ENCODE data around the gene SCLY. TPM values are rescaled to one million over a fixed set of nuclear protein-coding genes. Genes with fewer than 3 reads are reported as not detected.
"Not testable (repeated sequence)": the region's sequence is repeated elsewhere in the genome, so short reads cannot be mapped to it uniquely, and the experiment has no call there.

Gene SCLY
- total RNA-seq, 1 donor from 2014 or later: 109 TPM

GRCh38 chr2:238027591-238028415 lies 33.0 kb upstream of the SCLY start:
- Mint-ChIP-seq H3K4me1 (ENCODE audit: low read depth) (peaks cover 42% of the 10 kb centered on the region), H3K4me3 (no peak overlapping the region), H3K27me3 (ENCODE audit: insufficient read depth) (no peaks in the 10 kb centered on the region), H3K36me3 (ENCODE audit: low read depth) (peaks cover 54% of the 10 kb centered on the region), H3K27ac (peak overlapping the region; percentile 3), H3K9me3 (no peaks in the 10 kb centered on the region)
- intact Hi-C loops (cut with micrococcal nuclease): no loop called here
- no peak for DNase-seq (ENCODE audit: low spot score)

DNA sequence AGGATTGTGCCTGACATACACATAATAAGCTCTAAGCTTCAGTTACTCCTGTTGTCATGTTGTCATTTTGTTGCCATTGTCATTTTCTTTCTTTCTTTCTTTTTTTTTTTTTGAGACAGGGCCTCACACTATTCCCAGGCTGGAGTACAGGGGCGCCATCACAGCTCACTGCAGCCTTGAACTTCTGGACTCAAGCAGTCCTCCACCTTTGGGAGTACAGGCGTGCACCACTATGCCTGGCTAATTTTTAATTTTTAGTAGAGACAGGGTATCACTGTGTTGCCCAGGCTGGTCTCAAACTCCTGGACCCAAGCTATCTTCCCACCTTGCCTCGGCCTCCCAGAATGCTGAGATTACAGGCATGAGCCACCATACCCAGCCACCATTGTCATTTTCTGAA lies 30.9 kb upstream of the SCLY start:
- Mint-ChIP-seq H3K4me3 (no peak overlapping the region), H3K27me3 (ENCODE audit: insufficient read depth) (no peaks in the 10 kb centered on the region), H3K36me3 (ENCODE audit: low read depth) (peaks cover 63% of the 10 kb centered on the region), H3K9me3 (no peaks in the 10 kb centered on the region), H3K4me1 (ENCODE audit: low read depth) (peaks cover 27% of the 10 kb centered on the region), H3K27ac (no peak overlapping the region)
- DNase-seq (ENCODE audit: low spot score): no peak
- intact Hi-C loops (cut with micrococcal nuclease): no loop called here

- no peaks in the 10 kb centered on the region for H3K9me3 Mint-ChIP-seq
- H3K27ac Mint-ChIP-seq: no peak overlapping the region
- peaks cover 19% of the 10 kb centered on the region for H3K4me1 Mint-ChIP-seq (ENCODE audit: low read depth)
- peaks cover 62% of the 10 kb centered on the region for H3K36me3 Mint-ChIP-seq (ENCODE audit: low read depth)
- no peaks in the 10 kb centered on the region for H3K27me3 Mint-ChIP-seq (ENCODE audit: insufficient read depth)
- no peak overlapping the region for H3K4me3 Mint-ChIP-seq
- DNase-seq (ENCODE audit: low spot score): no peak
- intact Hi-C loops (cut with micrococcal nuclease): no loop called here
Observed at GRCh38 chr2:238030422-238031155, 30.2 kb upstream of the SCLY start.

DNA sequence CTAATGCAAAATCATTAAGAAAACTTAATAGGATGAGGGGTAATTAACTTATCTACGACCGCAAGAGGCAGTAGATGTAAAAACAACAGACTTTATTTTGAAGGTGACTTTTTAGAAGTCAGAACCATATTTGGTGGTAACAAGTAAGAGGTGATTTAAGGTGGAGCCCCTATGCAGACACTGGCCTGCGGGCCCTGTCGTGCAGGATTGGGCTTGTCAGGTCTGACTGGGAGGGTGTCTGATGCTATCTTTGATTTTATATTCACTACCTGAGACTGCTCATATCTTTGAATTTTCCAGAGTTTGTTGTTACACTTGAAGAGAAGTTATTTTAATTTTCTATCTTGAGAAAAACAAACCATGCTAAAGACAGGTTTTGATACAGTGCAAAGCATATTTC lies 29.1 kb upstream of the SCLY start:
- intact Hi-C loops (cut with micrococcal nuclease): no loop called here
- peaks cover 59% of the 10 kb centered on the region for H3K36me3 Mint-ChIP-seq (ENCODE audit: low read depth)
- DNase-seq (ENCODE audit: low spot score): no peak
- H3K4me3 Mint-ChIP-seq: no peak overlapping the region
- no peak overlapping the region for H3K27ac Mint-ChIP-seq
- H3K27me3 Mint-ChIP-seq (ENCODE audit: insufficient read depth): no peaks in the 10 kb centered on the region
- H3K9me3 Mint-ChIP-seq: no peaks in the 10 kb centered on the region
- H3K4me1 Mint-ChIP-seq (ENCODE audit: low read depth): peaks cover 16% of the 10 kb centered on the region

DNA sequence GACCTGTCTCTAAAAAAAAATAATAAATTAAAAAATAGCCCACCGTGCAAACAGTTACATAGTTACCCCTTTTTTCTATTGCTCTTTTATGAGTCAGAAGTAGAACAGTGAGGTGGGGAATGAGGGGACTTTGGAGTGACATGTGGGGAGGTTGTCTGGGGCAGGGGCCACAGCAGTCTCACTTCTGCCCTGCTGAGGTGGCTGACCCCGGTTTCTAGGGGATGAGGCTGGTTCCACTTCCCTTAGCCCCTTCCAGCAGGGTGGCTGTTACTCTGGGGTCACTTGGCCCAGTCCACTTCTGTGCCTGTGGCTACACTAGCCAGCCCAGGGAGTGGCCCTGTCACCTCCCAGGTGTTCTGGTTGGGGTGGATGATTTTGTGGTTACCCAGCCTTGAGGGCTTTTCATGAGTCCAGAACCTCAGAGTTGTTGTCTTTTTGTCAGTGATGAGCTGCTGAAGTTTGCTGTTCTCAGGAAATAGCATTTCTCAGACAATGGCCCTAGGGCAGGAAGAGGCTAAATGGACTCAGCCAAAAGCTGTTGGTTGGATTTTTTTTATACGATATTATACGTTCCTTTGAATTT lies 28.0 kb upstream of the SCLY start:
- Mint-ChIP-seq H3K4me3 (no peak overlapping the region), H3K27me3 (ENCODE audit: insufficient read depth) (no peaks in the 10 kb centered on the region), H3K27ac (peak overlapping the region; percentile 7), H3K36me3 (ENCODE audit: low read depth) (peaks cover 58% of the 10 kb centered on the region), H3K4me1 (ENCODE audit: low read depth) (peaks cover 9% of the 10 kb centered on the region), H3K9me3 (no peaks in the 10 kb centered on the region)
- intact Hi-C loops (cut with micrococcal nuclease): no loop called here
- no peak for DNase-seq (ENCODE audit: low spot score)

DNA sequence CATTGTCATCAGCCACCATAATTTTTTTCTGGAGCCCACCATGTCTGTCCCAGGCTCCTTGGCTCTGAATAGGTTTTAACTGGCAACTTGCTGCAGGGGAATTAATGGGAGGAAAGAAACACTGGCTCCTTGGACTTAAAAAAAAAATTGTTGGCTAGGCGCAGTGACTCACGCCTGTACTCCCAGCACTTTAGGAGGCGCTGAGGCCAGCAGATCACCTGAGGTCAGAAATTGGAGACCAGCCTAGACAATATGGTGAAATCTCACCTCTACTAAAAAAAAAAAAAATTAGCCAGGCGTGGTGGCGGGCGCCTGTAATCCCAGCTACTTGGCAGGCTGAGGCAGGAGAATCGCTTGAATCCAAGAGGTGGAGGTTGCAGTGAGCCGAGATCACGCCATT lies 26.8 kb upstream of the SCLY start:
- peaks cover 58% of the 10 kb centered on the region for H3K36me3 Mint-ChIP-seq (ENCODE audit: low read depth)
- H3K4me3 Mint-ChIP-seq; H3K27ac Mint-ChIP-seq; DNase-seq (ENCODE audit: low spot score); H3K9me3 Mint-ChIP-seq; H3K27me3 Mint-ChIP-seq (ENCODE audit: insufficient read depth); intact Hi-C loops (cut with micrococcal nuclease); H3K4me1 Mint-ChIP-seq (ENCODE audit: low read depth): not testable (repeated sequence)

DNA sequence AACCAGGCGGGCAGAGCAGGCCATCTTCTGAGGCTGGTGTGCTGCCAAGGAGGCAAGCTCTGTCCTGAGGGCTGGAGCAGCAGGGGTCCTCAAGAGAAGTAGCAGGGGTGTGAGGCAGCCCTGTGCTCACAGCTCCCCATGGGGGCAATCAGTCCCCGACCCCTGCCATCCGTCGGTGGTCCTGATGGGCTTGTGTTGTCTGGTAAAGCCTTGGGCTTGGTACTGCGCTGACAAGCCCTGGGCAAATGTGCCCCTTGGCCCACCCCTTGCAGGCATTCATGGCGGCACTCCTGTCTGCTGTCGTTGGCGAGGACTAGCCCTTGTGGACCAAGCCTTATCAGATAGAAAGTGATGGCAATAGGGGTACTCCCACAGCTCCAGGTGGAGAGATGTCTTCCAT lies 22.6 kb upstream of the SCLY start:
- Mint-ChIP-seq H3K4me3 (no peak overlapping the region), H3K9me3 (no peaks in the 10 kb centered on the region), H3K36me3 (ENCODE audit: low read depth) (peaks cover 51% of the 10 kb centered on the region), H3K4me1 (ENCODE audit: low read depth) (peaks cover 8% of the 10 kb centered on the region), H3K27me3 (ENCODE audit: insufficient read depth) (no peaks in the 10 kb centered on the region), H3K27ac (no peak overlapping the region)
- intact Hi-C loops (cut with micrococcal nuclease): no loop called here
- no peak for DNase-seq (ENCODE audit: low spot score)

DNA sequence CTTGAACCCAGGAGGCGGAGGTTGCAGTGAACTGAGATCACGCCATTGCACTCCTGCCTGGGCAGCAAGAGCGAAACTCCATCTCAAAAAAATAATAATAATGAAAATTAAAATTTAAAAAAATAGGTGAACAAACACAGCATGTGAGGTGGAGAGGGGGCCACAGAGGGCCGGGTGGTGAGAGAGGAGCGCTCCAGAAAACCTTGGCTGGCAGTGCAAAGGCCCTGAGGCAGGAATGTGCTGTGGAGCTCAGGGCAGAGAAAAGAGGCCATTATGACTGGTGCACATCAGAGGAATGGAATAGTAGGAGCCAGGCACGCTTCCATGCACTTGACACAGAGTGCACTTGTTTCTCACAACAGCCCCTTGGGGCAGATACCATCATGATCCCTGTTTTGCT lies 21.6 kb upstream of the SCLY start:
- Mint-ChIP-seq H3K27ac (no peak overlapping the region), H3K36me3 (ENCODE audit: low read depth) (peaks cover 48% of the 10 kb centered on the region), H3K4me1 (ENCODE audit: low read depth) (peaks cover 8% of the 10 kb centered on the region), H3K4me3 (no peak overlapping the region), H3K27me3 (ENCODE audit: insufficient read depth) (no peaks in the 10 kb centered on the region), H3K9me3 (no peaks in the 10 kb centered on the region)
- DNase-seq (ENCODE audit: low spot score): no peak
- intact Hi-C loops (cut with micrococcal nuclease): no loop called here

GRCh38 chr2:238039985-238040384 lies 20.8 kb upstream of the SCLY start:
- Mint-ChIP-seq H3K4me1 (ENCODE audit: low read depth) (peaks cover 14% of the 10 kb centered on the region), H3K36me3 (ENCODE audit: low read depth) (peaks cover 48% of the 10 kb centered on the region), H3K4me3 (no peak overlapping the region), H3K9me3 (no peaks in the 10 kb centered on the region), H3K27me3 (ENCODE audit: insufficient read depth) (no peaks in the 10 kb centered on the region), H3K27ac (no peak overlapping the region)
- intact Hi-C loops (cut with micrococcal nuclease): no loop called here
- no peak for DNase-seq (ENCODE audit: low spot score)

DNA sequence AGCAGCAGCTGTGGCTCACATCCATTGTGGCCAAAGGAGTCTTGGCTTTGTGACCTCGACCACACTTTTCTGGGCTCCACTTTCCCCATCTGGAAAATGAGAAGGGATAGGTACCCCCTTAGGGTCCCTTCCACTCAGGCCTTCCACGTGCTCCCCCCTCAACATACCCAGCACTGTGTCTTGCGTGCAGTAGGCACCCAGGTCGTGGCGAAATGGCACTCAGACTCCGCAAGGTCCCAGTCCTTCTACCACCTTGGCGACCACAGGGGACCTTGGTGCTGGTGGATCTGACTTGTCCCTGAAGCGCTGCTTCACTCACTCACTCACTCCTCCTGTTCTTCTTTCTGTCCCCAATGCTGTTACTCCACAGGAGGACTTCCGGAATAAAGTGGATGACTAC lies 19.9 kb upstream of the SCLY start:
- peaks cover 45% of the 10 kb centered on the region for H3K36me3 Mint-ChIP-seq (ENCODE audit: low read depth)
- peaks cover 14% of the 10 kb centered on the region for H3K4me1 Mint-ChIP-seq (ENCODE audit: low read depth)
- no peak for DNase-seq (ENCODE audit: low spot score)
- H3K27ac Mint-ChIP-seq: no peak overlapping the region
- H3K9me3 Mint-ChIP-seq: no peaks in the 10 kb centered on the region
- intact Hi-C loops (cut with micrococcal nuclease): no loop called here
- H3K4me3 Mint-ChIP-seq: no peak overlapping the region
- H3K27me3 Mint-ChIP-seq (ENCODE audit: insufficient read depth): no peaks in the 10 kb centered on the region

- Mint-ChIP-seq H3K36me3 (ENCODE audit: low read depth) (peaks cover 54% of the 10 kb centered on the region), H3K4me3 (no peak overlapping the region), H3K4me1 (ENCODE audit: low read depth) (peaks cover 14% of the 10 kb centered on the region), H3K27me3 (ENCODE audit: insufficient read depth) (no peaks in the 10 kb centered on the region), H3K27ac (no peak overlapping the region), H3K9me3 (peaks cover 3% of the 10 kb centered on the region)
- intact Hi-C loops (cut with micrococcal nuclease): no loop called here
- no peak for DNase-seq (ENCODE audit: low spot score)
Observed at GRCh38 chr2:238042090-238042489, 18.7 kb upstream of the SCLY start.

- Mint-ChIP-seq H3K27ac (peak overlapping the region; percentile 44), H3K4me3 (no peak overlapping the region), H3K27me3 (ENCODE audit: insufficient read depth) (no peaks in the 10 kb centered on the region), H3K36me3 (ENCODE audit: low read depth) (peaks cover 57% of the 10 kb centered on the region), H3K9me3 (peaks cover 11% of the 10 kb centered on the region), H3K4me1 (ENCODE audit: low read depth) (peaks cover 14% of the 10 kb centered on the region)
- no peak for DNase-seq (ENCODE audit: low spot score)
- intact Hi-C loops (cut with micrococcal nuclease): no loop called here
Observed at GRCh38 chr2:238042849-238043584, 17.8 kb upstream of the SCLY start.

GRCh38 chr2:238043851-238044250 lies 16.9 kb upstream of the SCLY start:
- Mint-ChIP-seq H3K4me1 (ENCODE audit: low read depth) (peaks cover 14% of the 10 kb centered on the region), H3K9me3 (peaks cover 19% of the 10 kb centered on the region), H3K27me3 (ENCODE audit: insufficient read depth) (no peaks in the 10 kb centered on the region), H3K36me3 (ENCODE audit: low read depth) (peaks cover 59% of the 10 kb centered on the region), H3K27ac (no peak overlapping the region), H3K4me3 (no peak overlapping the region)
- DNase-seq (ENCODE audit: low spot score): no peak
- intact Hi-C loops (cut with micrococcal nuclease): no loop called here

Data from activated T-helper 1 cell treated with anti-CD3 and anti-CD28 coated beads, Interleukin-12 subunit alpha, Interleukin-12 subunit beta, Interleukin-2, Interleukin-4 antibody, amounts not matched to agents 30 ng/mL and 10 ng/mL and 1 ng/mL, durations not matched to agents 14 hours and 24 hours and 36 hours (primary cell).